GM18507 (cell line): Measurements from ENCODE around the gene MAGEB17.
A peak's percentile ranks its signal among the peaks of the same experiment; 100 is the strongest.
"Not testable (repeated sequence)": the region's sequence is repeated elsewhere in the genome, so short reads cannot be mapped to it uniquely, and the experiment has no call there.

Experiments used
- DNase-seq: peaks from one replicate; pipeline ENCODE4 v3.0.0; 2011; ENCODE audit warnings: low read depth; ENCODE audit not compliant: insufficient read length; ENCODE audit errors: extremely low spot score
- FAIRE-seq: peaks from 2 replicates; lab custom pipeline; 2011; peaks lifted over from hg19 to GRCh38; lab: Jason Lieb, UNC

MAGEB17 gene

GRCh38 chrX:16148896-16149295, 18.4 kb upstream of the MAGEB17 start:
- DNase-seq = no peak
- FAIRE-seq = no peak

DNA sequence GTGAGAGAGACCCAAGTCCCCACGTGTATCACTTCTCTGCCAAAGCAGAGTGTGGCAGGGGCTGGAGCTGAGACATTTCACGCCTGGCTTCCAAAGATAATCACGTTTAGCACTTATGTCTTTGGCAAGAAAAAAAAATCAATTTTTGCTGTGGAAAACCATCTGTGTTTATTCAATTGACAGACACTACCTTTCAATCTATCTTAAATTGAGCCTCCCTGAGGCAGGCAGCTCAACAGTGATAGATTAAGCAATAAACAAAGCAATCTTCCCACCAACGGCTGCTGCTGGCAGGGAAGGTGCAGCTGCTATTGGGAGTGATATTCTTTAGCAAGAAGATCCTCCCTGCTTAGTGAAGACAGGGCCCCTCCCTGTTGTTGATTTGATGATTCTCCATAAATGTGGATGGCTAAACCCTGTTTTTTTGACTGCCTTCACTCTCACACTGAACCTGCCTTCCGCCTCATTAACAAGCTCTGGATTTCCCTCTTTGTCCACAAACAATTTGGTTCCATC, 11.6 kb upstream of the MAGEB17 start:
- no peak for DNase-seq
- FAIRE-seq = no peak

GRCh38 chrX:16156692-16157331, 10.5 kb upstream of the MAGEB17 start:
- FAIRE-seq = no peak
- no peak for DNase-seq

GRCh38 chrX:16160729-16161128, 6.6 kb upstream of the MAGEB17 start:
- no peak for FAIRE-seq
- DNase-seq = no peak

GRCh38 chrX:16161173-16161572, 6.1 kb upstream of the MAGEB17 start:
- not testable (repeated sequence) for DNase-seq, FAIRE-seq

DNA sequence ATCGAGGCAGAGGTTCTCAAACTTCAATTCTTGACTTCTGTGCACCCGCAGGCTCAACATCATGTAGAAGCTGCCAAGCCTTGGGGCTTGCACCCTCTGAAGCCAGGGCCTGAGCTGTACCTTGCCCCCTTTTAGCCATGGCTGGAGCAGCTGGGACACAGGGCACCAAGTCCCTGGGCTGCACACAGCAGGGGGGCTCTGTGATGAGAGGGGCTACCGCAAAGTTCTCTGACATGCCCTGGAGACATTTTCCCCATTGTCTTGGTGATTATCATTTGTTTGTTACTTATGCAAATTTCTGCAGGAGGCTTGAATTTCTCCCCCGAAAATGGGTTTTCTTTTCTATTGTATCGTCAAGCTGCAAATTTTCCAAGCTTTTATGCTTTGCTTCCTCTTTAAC, 4.9 kb upstream of the MAGEB17 start:
- FAIRE-seq = no peak
- no peak for DNase-seq

- DNase-seq = no peak
- no peak for FAIRE-seq
Measured at GRCh38 chrX:16164748-16165147, 2.5 kb upstream of the MAGEB17 start.

DNA sequence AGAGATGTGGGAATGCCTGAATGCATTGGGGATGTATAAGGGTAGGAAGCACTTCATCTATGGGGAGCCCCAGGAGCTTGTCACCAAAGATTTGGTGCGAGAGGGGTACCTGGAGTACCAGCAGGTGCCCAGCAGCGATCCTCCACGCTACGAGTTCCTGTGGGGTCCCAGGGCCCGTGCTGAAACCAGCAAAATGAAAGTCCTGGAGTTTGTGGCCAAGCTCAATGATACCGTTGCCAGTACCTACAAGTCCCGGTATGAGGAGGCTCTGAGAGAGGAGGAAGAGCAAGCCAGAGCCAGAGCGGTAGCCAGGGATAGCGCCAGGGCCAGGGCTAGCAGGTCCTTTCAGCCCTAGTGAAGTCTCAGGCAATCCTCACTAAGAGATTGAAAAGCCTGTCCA, 3.8 kb downstream of the MAGEB17 start:
- FAIRE-seq (no peak), DNase-seq (no peak)

DNA sequence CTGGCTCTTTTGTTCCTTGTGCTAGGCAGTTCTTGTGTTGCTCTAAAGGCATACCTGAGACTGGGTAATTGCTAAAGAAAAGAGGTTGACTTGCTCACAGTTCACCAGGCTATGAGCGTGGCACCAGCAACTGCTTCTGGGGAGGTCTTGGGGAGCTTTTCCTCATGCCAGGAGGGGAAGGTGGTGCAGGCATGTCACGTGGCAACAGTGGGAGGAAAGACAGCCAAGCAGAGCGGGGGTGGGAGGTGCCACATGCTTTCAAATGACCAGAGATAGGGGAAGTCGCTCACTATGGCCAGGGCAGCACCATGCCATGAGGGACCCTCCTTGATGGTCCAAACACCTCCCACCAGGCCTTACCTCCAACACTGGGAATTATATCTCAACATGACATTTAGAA, 4.7 kb downstream of the MAGEB17 start:
- FAIRE-seq (no peak), DNase-seq (no peak)

- FAIRE-seq = no peak
- no peak for DNase-seq
Measured at GRCh38 chrX:16172391-16172790, 5.1 kb downstream of the MAGEB17 start.

GRCh38 chrX:16175329-16176061, 8.2 kb downstream of the MAGEB17 start:
- FAIRE-seq (no peak), DNase-seq (no peak)

DNA sequence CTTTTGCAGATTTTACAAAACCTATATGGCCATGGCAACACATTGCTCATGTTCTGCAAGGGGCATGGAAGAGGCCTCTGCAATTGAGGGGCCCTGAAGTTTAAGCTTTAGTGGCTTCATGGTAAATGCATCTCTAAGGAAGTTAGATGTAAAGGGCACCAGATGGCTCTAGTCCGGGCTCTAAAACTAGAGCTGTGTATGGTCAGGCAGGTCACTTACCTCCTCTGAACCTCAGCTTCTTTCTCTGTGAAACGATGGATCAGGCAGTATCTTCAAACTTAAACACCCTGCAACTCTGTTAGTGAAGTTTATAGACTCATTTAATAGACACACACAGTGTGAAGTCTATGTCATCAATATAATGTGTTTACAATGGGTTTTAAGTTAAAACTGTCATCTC, 10.0 kb downstream of the MAGEB17 start:
- no peak for FAIRE-seq
- DNase-seq = no peak

DNA sequence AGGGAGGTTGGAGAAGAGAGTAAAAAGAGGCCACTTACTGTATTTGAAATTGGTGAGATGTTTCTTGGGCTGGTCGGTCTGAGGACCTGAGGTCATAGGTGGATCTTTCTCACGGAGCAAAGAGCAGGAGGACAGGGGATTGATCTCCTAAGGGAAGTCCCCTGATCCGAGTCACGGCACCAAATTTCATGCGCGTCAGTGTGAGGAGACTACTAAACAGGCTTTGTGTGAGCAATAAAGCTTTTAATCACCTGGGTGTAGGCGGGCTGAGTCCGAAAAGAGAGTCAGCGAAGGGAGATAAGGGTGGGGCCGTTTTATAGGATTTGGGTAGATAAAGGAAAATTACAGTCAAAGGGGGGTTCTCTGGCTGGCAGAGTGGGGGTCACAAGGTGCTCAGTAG, 16.6 kb downstream of the MAGEB17 start:
- FAIRE-seq, DNase-seq: not testable (repeated sequence)

DNA sequence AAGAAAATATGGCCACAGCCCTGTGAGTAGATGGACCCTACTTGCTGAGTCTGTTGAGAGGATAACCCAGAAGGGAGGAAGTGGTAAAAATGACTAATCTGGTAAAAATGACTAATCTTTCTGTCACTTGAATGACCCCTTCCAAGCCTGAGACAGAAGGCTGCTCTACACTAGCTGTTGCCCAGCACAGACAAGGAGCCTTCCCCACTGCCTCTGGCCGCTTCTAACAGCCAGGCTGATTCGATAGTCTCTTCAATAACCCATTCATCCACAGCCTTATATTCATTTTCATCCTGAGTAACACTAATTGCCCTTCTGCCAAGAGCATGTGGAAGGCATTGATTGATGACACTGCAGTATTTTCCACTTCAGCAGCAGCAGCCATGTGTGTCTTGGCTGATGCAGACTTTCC, 18.4 kb downstream of the MAGEB17 start:
- FAIRE-seq = peak; percentile 93
- DNase-seq = peak; percentile 25

GRCh38 chrX:16186380-16187007, 19.2 kb downstream of the MAGEB17 start:
- FAIRE-seq (no peak), DNase-seq (no peak)

DNA sequence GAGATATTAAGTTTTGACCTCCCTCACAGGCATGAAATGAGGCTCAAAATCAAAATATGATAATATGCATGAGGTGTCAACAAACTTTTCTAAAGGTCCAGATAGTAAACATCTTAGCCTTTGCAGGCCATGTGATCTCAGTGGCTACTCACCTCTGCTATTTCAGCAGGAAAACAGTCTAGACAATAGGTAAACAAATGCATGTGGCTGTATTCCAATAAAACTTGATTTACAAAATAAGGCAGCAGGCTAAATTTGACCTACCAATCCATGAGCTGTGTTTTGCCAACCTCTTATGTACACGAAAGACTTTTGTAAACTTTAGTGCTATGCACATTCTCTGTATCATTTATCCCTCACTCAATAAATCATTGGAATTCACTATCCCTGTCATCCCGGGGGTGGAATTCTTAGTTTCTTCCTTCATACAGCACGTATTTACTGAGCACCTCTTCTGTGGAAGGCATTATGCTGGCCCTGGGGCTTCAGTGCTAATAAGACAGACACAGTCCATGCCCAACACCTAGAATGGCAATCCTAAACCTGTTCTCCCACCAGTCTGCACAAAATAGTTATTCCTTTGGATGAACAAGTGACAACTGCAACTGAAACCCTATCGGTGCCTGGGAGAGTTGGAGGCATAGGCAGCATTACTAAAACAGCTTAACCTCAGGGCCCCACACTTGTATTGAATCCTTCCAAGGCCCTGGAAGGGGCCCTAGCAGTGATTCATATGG, 19.9 kb downstream of the MAGEB17 start:
- DNase-seq = no peak
- FAIRE-seq = no peak

DNA sequence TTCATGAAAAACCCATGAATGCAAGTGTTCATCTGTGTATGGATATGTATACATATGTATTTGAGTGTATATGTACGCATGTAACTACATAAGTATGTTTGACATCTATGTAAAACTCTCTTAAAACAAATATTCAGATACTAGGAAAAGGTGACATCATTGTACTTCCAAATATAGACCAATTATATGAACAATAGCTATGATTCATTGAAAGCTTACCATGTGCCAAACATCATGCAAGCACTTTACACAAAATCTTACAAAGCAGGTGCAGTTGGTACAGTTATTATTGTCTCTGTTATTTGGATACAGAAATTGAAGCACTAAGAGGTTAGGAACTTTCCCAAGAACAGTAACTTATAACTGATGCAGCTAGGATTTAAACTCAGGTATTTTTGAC, 21.4 kb downstream of the MAGEB17 start:
- DNase-seq = no peak
- FAIRE-seq = no peak

- FAIRE-seq (no peak), DNase-seq (no peak)
Measured at GRCh38 chrX:16191605-16192004, 24.3 kb downstream of the MAGEB17 start.

DNA sequence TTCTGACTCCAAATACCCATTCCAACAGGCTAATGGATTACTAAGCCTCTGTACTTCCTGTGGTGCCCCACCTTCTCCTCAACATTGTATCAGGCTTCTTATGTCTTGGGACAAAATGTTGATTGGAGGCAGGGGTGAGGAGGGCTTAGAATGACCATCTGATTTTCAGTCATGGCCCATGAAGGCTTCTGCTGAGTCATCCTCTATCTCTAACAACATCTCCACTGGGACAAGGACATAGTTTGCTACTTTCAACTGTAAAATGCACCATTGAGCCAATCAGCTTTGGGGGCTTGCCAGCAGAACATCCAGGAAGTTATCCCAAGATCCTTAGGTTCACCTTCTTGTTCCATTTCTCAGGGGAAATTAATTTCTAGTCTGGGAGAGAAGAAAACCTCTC, 29.5 kb downstream of the MAGEB17 start:
- DNase-seq = no peak
- FAIRE-seq = peak; percentile 33

- FAIRE-seq (peak; percentile 47), DNase-seq (no peak)
Measured at GRCh38 chrX:16199343-16199742, 32.1 kb downstream of the MAGEB17 start.
